GM10847 (cell line): ENCODE results near the gene MTMR4.

ENCODE experiments used
- POLR2A ChIP-seq: IDR thresholded peaks from 2 replicates; pipeline ENCODE4 v1.6.1; 2011; ENCODE audit not compliant: insufficient read length; ENCODE audit errors: extremely low read depth

The MTMR4 gene

DNA sequence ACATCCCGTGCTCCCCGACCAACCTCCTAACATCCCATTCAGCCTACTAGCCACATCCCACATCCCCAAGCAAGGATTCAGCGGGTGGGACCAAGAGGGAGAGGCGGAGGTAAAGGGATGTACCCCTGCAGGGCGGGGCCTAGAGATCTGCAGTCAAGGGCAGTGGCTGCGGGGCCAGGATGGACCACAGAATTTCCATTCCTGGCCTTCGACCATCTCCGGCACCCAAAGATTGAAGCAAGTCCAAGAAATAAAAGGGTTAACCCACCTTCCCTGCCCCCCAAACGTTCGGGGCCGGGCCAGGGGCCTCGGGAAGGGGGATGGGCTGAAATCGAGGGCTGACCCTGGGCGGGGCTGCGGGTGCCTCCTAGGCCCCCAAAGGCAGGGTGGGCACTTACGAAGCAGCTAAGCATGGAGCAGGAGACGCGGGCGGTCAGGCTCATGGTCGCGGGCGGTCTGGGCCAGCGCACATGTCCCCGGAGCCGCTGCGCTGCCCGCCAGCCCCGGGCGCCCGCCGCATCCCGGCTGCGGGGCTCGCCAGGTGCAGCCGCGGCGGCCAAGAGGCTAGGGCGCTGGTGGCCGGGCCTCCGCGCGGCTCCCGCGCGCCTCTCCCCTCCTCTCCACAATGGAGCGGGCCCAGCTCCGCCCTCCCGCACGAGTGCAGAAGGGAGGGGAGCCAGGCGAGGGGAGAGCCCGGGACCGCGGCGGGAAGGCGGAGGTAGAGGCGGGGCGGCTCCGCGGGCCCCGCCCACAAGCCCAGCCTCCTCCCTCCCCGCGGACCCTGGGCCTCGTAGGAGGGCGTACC lies at the start of gene MTMR4:
MTMR4 (minus strand) TSS at position 674 of the 805 bp plus-strand sequence; CDS start at position 443, 231 bp downstream.
- TF ChIP-seq POLR2A: no peak

DNA sequence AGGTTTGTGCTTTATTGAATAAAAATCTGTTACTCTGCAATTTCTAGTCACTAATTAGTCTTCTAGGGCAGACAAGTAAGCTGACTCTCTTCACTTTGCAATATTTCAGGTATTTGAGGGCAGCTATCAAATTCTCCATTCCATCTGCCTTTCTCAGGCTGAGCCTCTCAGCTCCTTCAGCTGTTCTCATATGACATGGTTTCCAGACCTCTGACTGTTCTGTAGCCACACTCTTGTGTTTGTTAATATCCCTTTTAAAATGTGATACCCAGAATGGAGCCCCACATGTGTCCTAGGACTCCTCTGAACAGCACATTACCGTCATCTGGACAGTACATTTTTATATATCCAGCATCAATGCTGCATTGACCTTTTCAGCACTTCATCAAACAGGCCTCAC lies 46.1 kb upstream of the MTMR4 start:
- no peak for TF ChIP-seq POLR2A

DNA sequence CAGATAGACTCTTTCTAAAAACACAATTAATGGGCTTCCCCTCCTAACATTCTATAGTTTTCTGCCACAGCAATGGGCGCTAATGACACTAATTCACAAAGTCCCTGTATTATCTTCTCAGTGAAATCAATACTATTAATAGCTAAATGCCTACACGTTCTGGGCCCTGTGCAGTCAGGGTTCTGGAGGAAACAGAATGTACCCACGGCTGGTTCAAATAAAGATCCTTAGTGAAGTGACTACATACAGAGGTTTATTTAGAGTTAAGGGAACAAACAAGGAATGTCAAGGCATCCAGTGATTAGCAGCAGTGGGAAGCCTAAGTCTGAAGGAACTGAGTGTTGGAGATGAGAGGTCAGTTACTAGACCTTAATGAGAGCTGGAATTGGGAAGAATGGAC lies 43.5 kb upstream of the MTMR4 start:
- no peak for TF ChIP-seq POLR2A

DNA sequence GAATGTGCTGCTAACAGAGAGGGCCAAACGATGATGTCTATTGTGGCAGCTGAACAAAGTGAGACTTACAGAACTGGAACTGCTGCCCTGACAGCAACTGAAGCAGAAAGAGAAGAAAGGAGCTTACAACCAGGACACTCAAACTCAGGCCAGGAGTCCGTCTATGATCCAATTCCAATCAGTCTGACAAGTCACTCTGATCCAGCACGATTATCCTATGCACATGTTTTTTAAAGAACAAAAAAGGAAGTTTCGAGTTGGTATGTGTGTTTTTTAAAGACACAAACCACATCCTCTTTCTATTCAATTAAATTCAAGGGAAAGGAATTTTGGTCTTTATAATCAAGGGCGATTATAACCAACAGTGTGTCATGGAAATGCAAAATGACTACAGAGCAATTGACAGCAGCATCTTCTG lies 42.4 kb upstream of the MTMR4 start:
- TF ChIP-seq POLR2A: no peak

DNA sequence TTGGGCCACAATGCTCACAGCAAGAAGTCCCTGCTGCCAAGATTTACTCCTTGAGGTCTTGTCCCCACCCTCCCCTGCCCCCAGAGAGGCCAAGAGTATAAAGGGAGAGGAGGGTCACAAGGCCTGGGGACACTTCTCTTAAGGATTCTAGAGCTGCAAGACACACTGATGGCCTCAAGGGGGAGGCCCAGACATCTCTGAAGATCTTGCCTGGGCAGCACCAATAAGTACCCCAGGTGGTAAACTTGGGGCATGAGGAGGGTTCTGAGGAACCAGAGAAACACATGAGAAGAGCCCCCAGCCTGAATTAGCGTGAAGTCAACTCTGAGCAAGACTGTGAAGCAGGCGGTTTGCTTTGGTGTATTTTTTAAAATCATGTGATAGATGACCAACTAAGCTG lies 26.8 kb upstream of the MTMR4 start:
- no peak for TF ChIP-seq POLR2A

DNA sequence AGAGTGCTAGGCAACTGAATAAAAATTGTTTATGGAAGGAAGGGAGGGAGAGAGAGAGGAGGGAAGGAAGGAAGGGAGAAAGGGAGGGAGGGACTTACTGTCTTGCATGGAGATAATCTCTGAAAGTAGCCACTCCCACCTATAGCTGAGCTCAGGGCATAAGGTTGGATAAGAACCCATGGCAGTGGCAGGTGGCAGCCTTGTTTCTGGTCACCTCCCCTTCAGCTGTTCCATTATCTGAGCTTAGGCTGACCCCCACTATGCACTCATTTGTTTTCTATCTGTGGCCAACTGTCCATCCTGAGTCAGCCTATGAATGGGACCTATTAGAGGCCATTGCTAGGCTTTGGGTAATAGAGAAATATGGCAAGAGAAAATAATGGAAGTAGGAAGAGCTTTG lies 25.3 kb upstream of the MTMR4 start:
- TF ChIP-seq POLR2A: no peak

DNA sequence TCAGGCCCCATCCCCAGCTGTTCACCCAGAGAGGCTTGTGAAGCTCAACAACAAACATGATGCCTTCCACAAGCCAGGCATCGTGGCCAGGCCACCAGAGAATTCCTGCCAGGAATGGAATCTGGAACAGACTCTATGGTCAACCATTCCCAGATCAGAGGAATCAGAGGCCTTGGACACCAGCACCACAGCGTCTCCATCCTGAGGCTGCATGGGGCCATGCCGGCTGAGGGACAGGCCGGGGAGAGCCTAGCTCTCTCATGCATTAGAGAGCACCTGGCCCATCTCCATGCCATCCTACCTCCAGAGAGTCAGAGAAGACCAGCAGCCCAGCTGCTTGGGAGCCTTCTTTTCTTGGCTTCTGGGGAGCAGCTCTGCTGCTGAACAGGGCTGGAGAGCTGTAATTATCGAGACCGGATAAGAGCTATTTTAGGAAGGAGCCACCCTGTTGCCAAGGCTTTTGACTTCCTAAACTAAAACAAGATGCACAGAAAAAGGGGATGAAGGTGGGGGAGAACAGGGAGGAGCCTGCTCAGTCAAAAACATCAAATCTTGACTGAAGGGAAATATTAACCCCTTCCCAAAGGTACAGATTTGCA lies 24.5 kb upstream of the MTMR4 start:
- TF ChIP-seq POLR2A: no peak

DNA sequence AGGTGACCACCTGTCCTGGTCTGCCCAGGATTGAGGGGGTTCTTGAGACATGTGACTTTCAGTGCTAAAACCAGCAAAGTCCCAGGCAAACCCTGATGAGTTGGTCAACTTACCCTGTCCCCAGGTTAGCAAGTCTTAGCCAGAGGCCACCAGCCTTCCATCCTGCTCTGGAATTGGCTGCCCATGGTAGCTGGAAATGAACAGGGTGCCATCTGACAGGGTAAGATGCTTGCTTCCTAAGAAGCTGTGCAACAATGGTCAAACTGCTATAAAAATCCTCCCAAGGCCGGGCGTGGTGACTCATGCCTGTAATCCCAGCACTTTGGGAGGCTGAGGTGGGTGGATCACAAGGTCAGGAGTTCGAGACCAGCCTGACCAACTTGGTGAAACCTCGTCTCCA lies 22.8 kb upstream of the MTMR4 start:
- no peak for TF ChIP-seq POLR2A

DNA sequence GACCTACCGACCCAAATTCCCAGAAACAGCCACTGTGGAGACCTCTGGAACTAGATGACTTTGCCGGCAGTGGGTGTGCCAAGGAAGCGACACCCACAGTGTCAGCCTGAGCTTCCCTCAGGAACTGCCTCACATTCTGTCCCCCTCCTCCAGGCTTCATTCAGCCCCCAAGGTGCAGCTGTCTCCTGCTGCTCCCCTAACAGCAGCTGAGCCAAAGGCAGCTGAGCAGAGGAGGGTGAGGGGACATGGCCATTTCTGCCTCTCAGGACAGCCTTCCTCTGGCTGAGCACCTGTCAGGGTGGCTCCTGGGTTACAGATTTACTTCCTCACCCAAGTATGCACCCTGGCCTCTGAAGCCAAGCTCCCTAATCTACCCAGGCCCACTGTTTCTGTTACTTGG lies 22.1 kb upstream of the MTMR4 start:
- no peak for TF ChIP-seq POLR2A

DNA sequence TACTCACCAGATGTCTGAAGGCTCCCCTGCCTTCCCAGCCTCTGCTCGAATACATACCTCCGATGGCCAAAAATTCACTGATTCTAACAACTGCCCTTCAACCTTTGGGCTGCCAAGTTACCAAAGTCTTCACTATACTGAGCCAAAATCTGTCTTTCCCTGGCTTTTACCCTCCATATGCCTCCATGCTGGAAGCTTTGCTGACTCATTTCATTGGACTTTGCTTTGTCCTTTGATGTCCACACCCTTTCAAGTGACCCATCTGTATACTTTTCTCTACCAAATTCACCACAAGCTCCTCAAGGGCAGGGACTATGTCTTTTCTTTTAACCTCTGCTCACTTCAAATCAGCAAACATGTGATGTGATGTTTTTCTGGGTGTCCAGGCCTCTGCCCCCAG lies 21.0 kb upstream of the MTMR4 start:
- no peak for TF ChIP-seq POLR2A

DNA sequence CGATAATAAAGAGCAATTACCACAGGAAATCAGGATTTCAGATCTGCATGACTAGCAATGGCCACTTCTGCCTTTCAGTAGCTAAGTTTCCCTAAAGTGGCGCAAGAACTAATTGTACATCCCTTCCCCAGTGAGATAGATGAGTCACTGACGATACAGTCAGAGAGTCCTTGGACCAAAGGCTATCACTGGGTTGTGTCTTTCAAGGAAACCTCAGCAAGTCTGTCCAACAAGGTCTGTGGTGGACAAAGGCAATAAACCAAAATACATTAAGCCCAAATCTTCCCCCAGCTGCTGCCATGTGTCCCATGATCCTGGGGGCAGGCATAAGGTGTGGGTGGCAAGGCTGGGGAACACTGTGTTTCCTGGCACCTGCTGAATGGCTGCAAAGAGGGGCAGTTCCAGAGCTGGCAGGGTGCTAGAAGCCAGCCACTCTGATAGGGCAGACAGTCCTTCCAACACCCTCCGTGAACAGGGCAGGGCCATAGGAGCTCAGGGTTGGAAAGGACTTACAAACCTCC lies 20.5 kb upstream of the MTMR4 start:
- no peak for TF ChIP-seq POLR2A

DNA sequence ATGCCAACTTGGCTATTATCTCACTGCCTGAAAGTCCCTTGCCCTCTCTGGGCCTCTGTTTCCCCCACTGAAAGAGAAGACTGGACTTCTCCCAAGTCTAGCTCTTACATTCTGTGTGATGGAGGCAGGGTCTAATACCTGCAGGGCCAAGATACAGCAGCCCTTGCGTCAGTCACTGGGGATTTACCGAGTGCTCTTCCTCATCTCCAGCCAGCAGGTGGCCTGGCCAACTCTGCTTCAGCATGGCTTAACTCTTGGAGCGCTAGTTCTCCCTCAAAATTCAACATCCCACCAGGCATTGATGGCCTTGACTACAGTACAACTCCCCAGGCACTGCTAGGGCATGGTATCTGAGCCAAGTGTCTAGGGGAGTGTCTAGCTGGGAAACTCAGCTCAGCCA lies 19.9 kb upstream of the MTMR4 start:
- no peak for TF ChIP-seq POLR2A

DNA sequence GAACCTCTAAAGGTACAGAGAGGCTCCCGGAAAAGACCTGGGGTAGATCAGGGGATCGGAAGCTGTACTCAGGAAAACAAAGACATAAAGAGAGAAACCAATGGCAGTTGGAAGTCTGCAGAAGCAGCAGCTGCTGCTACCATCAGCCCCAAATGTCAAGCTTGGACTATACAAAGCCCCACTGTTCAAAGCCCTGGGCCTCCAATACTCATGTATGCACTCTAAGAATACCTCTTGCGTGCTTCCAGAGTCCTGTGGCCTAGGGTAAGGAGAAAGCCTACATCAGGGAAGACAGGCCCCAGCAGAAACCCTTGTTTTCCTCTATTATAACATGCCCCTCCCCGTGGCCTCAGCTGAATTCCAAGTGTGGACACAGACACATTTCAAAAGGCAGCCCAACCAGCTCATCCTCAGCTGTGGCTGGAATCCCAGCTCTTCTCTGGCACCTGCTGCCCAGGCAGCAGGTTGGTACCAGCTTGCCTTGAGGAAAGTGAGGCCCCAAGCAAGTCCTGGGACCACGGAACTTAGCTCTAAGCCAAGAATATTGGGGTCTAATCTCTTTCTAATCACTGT lies 19.3 kb upstream of the MTMR4 start:
- no peak for TF ChIP-seq POLR2A

DNA sequence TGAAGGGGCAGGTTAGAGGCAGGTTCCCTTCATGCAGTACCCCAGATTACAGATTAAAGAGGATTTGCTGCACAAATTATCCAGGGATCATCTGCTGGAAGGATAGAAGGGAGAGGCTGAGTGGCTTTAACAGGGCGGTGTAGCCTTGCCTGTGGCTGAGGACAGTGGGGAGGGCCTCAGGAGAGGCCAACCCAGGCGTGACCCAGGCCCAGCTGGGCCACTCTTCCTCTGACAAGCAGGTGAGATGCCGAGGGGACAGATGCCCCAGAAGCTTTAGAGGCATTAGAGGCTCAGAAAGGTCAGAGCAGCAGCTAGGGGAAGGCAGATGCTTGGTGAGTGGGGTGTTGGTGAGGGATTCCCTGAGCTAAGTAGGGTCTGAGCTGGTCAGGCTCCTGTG lies 18.1 kb upstream of the MTMR4 start:
- TF ChIP-seq POLR2A: no peak

DNA sequence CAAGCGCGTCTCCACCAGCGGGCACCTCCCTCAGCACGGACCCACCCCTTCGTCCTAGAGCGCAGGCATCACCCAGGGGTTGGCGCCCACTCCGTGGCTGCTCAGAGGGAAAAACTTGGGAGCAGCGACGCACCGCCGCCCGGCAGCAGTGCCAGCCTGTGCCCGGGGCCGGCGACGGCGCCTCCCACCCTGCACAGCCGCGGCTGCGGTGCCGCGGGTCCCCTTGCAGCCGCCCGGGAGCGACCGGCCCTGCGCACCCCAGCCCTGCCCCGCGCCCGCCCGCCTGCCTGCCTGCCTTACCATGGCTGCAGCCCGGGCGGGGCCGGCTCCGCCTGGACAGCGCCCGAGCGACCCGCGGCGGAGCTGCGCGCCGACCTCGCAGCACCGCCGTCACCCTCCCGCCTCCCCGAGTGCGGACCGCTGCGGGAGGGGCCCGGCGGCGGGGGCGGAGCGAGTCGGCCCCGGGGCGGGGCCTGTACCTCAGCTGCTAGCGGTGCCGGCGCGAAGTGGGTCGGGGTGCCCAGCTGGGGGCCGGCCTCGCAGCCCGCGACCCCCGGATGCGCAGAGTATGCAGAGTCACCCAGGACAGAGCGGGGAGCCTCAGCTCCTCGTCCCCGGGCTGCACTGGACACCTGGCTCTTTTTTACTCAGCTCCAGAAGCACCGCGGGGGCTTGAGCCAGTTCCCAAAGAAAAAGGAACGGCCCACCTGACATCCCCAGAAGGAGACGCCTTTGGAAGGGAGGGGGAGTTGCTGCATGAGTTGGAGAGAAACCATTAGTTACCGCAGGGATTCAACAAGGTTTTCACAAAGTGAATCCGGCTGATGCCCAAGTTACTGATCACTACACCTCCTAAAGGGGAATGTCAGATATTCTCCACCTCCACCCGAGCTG lies 17.5 kb upstream of the MTMR4 start:
- no peak for TF ChIP-seq POLR2A
